IMR-90 (cell line): ENCODE measurements around the gene DHDDS. TPM values are rescaled to one million over a fixed set of nuclear protein-coding genes. Genes with fewer than 3 reads are reported as not detected.

Experiments
- ATAC-seq: fragments of 200-7000 bp; cut with Tn5 transposase; 2 replicates; pipeline ENCODE4 v1.9.1; 2020; ENCODE audit warnings: low read depth, mild to moderate bottlenecking, moderate library complexity
- BruUV-seq: library from RNA; stranded (reverse); fragments of 400-500 nt; replicated peaks from 2 replicates; lab custom pipeline; 2021; lab: Mats Ljungman, UMichigan
- CTCF ChIA-PET: fragments of 300-600 bp; formaldehyde crosslinking; extraction: SDS; loops from one replicate; lab custom pipeline; 2021; ENCODE audit warnings: antibody characterized with exemption; lab: Yijun Ruan, JAX
- POLR2A ChIA-PET: fragments of 300-600 bp; sonication (Branson Sonifier 250); formaldehyde crosslinking; loops from one replicate; lab custom pipeline; 2022; ENCODE audit warnings: antibody characterized with exemption; ENCODE audit not compliant: unreplicated experiment; lab: Charles Lee
- DNase-seq: peaks from one replicate; pipeline ENCODE4 v3.0.0; 2013
- H2AFZ ChIP-seq: replicated peaks from 2 replicates; pipeline ENCODE3; 2013; ENCODE audit warnings: low read length, mild to moderate bottlenecking; ENCODE audit not compliant: poor library complexity
- H2AK5ac ChIP-seq: 2 replicates; pipeline ENCODE4 v1.6.1; 2013; ENCODE audit warnings: low read depth, low read length, inconsistent platforms
- H2AK9ac ChIP-seq: replicated peaks from 2 replicates; pipeline ENCODE3; 2013; ENCODE audit warnings: mild to moderate bottlenecking, low read depth, low read length, moderate library complexity; ENCODE audit not compliant: poor library complexity
- H2BK120ac ChIP-seq: 2 replicates; pipeline ENCODE4 v1.6.1; 2013; ENCODE audit warnings: low read depth, low read length, inconsistent platforms
- H2BK15ac ChIP-seq: 3 replicates; pipeline ENCODE4 v1.6.1; 2013; ENCODE audit warnings: low read depth, low read length, inconsistent platforms
- H2BK20ac ChIP-seq: 2 replicates; pipeline ENCODE4 v1.6.1; 2013; ENCODE audit warnings: low read depth, mild to moderate bottlenecking, inconsistent platforms, low read length, moderate library complexity
- H2BK5ac ChIP-seq: 2 replicates; pipeline ENCODE4 v1.6.1; 2013; ENCODE audit warnings: mild to moderate bottlenecking, low read depth, low read length, inconsistent platforms; ENCODE audit not compliant: poor library complexity, severe bottlenecking
- H3K14ac ChIP-seq: replicated peaks from 2 replicates; pipeline ENCODE4 v1.6.1; 2013; ENCODE audit warnings: low read depth, low read length, inconsistent platforms
- H3K18ac ChIP-seq: 2 replicates; pipeline ENCODE4 v1.6.1; 2013; ENCODE audit warnings: low read depth, low read length, control low read depth
- H3K23ac ChIP-seq: 2 replicates; pipeline ENCODE4 v1.6.1; 2013; ENCODE audit warnings: low read depth, low read length, inconsistent platforms
- H3K27ac ChIP-seq: 2 replicates; pipeline ENCODE4 v1.5.1; 2013; ENCODE audit warnings: mild to moderate bottlenecking, control low read depth, low read length; ENCODE audit not compliant: insufficient read depth
- H3K27me3 ChIP-seq: 2 replicates; pipeline ENCODE4 v1.6.1; 2013; ENCODE audit warnings: low read length; ENCODE audit not compliant: control insufficient read depth, insufficient read depth
- H3K36me3 ChIP-seq: 2 replicates; pipeline ENCODE4 v1.6.1; 2013; ENCODE audit warnings: low read length, mixed read lengths; ENCODE audit not compliant: control insufficient read depth, insufficient read depth
- H3K4ac ChIP-seq: 2 replicates; pipeline ENCODE4 v1.6.1; 2013; ENCODE audit warnings: low read depth, low read length, inconsistent platforms
- H3K4me1 ChIP-seq: 2 replicates; pipeline ENCODE4 v1.6.1; 2013; ENCODE audit warnings: low read length, mixed read lengths; ENCODE audit not compliant: control insufficient read depth, insufficient read depth
- H3K4me2 ChIP-seq: 2 replicates; pipeline ENCODE4 v1.6.1; 2013; ENCODE audit warnings: low read depth, mild to moderate bottlenecking, control low read depth, low read length, moderate library complexity
- H3K4me3 ChIP-seq: 2 replicates; pipeline ENCODE4 v1.5.1; 2013; ENCODE audit warnings: low read depth, mild to moderate bottlenecking, control low read depth, low read length, moderate library complexity; ENCODE audit not compliant: insufficient read depth
- H3K56ac ChIP-seq: 2 replicates; pipeline ENCODE4 v1.6.1; 2013; ENCODE audit warnings: low read length, inconsistent platforms; ENCODE audit not compliant: insufficient read depth; ENCODE audit errors: extremely low read depth
- H3K79me1 ChIP-seq, 2 experiments: 2 replicates each; pipeline ENCODE4 v1.6.1; 2013; ENCODE audit warnings: low read length in 2 of 2, inconsistent platforms in 1 of 2, low read depth in 1 of 2
- H3K9ac ChIP-seq: 2 replicates; pipeline ENCODE4 v1.6.1; 2013; ENCODE audit warnings: low read depth, low read length, control low read depth
- H3K9me1 ChIP-seq: 2 replicates; pipeline ENCODE4 v1.6.1; 2013; ENCODE audit warnings: low read length, inconsistent platforms; ENCODE audit not compliant: insufficient read depth
- H3K9me3 ChIP-seq: 2 replicates; pipeline ENCODE4 v1.6.1; 2013; ENCODE audit warnings: low read length; ENCODE audit not compliant: control insufficient read depth, insufficient read depth
- H4K20me1 ChIP-seq: 2 replicates; pipeline ENCODE4 v1.6.1; 2013; ENCODE audit warnings: low read length, inconsistent platforms; ENCODE audit not compliant: insufficient read depth
- H4K5ac ChIP-seq: 2 replicates; pipeline ENCODE4 v1.6.1; 2013; ENCODE audit warnings: mild to moderate bottlenecking, low read depth, low read length, control low read depth
- H4K8ac ChIP-seq, 2 experiments: 2 replicates each; pipeline ENCODE4 v1.6.1; 2013; ENCODE audit warnings: low read depth in 2 of 2, low read length in 2 of 2, control low read depth in 1 of 2, inconsistent platforms in 1 of 2
- H4K91ac ChIP-seq: 2 replicates; pipeline ENCODE4 v1.6.1; 2013; ENCODE audit warnings: low read depth, low read length, inconsistent platforms; ENCODE audit not compliant: insufficient read depth
- CEBPB ChIP-seq: IDR thresholded peaks from 2 replicates; pipeline ENCODE4 v1.6.1; 2012; ENCODE audit warnings: low read depth, low read length, improper control_type of control experiment
- CHD1 ChIP-seq: IDR thresholded peaks from 2 replicates; pipeline ENCODE4 v1.6.1; 2012; ENCODE audit warnings: low read depth, low read length, improper control_type of control experiment
- FOS ChIP-seq: fragments of 150-350 bp; IDR thresholded peaks from 2 replicates; pipeline ENCODE4 v1.6.1; 2016; ENCODE audit warnings: low read depth, low read length
- MAFK ChIP-seq: IDR thresholded peaks from 2 replicates; pipeline ENCODE4 v1.6.1; 2012; ENCODE audit warnings: low read depth, low read length, improper control_type of control experiment
- MXI1 ChIP-seq: IDR thresholded peaks from 2 replicates; pipeline ENCODE4 v1.6.1; 2012; ENCODE audit warnings: low read depth, mild to moderate bottlenecking, low read length, moderate library complexity, borderline replicate concordance
- NFE2L2 ChIP-seq: fragments of 150-350 bp; IDR thresholded peaks from 2 replicates; pipeline ENCODE4 v1.6.1; 2016; ENCODE audit warnings: low read depth, mild to moderate bottlenecking, low read length
- POLR2A ChIP-seq: IDR thresholded peaks from 2 replicates; pipeline ENCODE4 v1.6.1; 2012; ENCODE audit warnings: mild to moderate bottlenecking, low read depth, low read length
- RFX5 ChIP-seq: IDR thresholded peaks from 2 replicates; pipeline ENCODE4 v1.8.0; 2012; ENCODE audit warnings: low read depth, mild to moderate bottlenecking, low read length, moderate library complexity
- SMC3 ChIP-seq: fragments of 150-350 bp; IDR thresholded peaks from 2 replicates; pipeline ENCODE4 v1.6.1; 2016; ENCODE audit warnings: low read depth, mild to moderate bottlenecking, antibody characterized with exemption, low read length, moderate library complexity
- WGBS, 2 experiments: methylation state at CpG; one replicate each; pipeline versions ENCODE4 v1.1.5 to v1.1.7; 2013; ENCODE audit warnings: missing lambda C conversion rate in 2 of 2; ENCODE audit not compliant: insufficient read length in 1 of 2; ENCODE audit errors: extremely low coverage in 2 of 2; 5-methylcytosine and 5-hydroxymethylcytosine counted together
- dilution Hi-C: fragments of 300-500 bp; cut with HindIII; formaldehyde crosslinking; loops from one replicate; pipeline ENCODE4 v1.14.3; 2018; ENCODE audit warnings: low sequenced_read_pairs; ENCODE audit not compliant: unreplicated experiment
- in situ Hi-C: fragments of 300-500 bp; cut with MboI; formaldehyde crosslinking; loops from 3 replicates; pipeline ENCODE4 v1.14.3; 2019; ENCODE audit warnings: low sequenced_read_pairs, inconsistent platforms, mixed read lengths
- intact Hi-C: fragments of 100-400 bp; cut with micrococcal nuclease; formaldehyde crosslinking; loops from 2 replicates; pipeline ENCODE4 v1.10.0; 2022
- polyA plus RNA-seq, 3 experiments: library from polyadenylated mRNA; depleted of rRNA; stranded (reverse); fragments of >200 nt; gene quantifications; 2 replicates each; pipeline ENCODE4 v1.2.3, GENCODE V29; 2012; ENCODE audit warnings: low replicate concordance in 1 of 3
- total RNA-seq: library from RNA; depleted of rRNA; stranded (reverse); fragments of >200 nt; gene quantifications from 2 replicates; pipeline ENCODE4 v1.2.3, GENCODE V29; 2012
- TF ChIP-seq, protein P1 (sequence below): fragments of 150-350 bp; IDR thresholded peaks from 2 replicates; pipeline ENCODE4 v1.6.1; 2017; ENCODE audit warnings: mild to moderate bottlenecking, antibody characterized with exemption, low read length, low read depth
- TF ChIP-seq, protein P2 (sequence below): conservative IDR thresholded peaks from 2 replicates; pipeline ENCODE4 v1.5.1; 2012; ENCODE audit warnings: mild to moderate bottlenecking, low read depth, low read length, improper control_type of control experiment
- TF ChIP-seq, protein P3 (sequence below): fragments of 150-350 bp; IDR thresholded peaks from 2 replicates; pipeline ENCODE4 v1.6.1; 2016; ENCODE audit warnings: low read depth, mild to moderate bottlenecking, low read length, moderate library complexity, borderline replicate concordance

Gene DHDDS
- total and polyA plus RNA-seq, 2 of the 4 experiments (the other 2 are of a cell fraction), result 49.3 to 67.7 TPM

DNA sequence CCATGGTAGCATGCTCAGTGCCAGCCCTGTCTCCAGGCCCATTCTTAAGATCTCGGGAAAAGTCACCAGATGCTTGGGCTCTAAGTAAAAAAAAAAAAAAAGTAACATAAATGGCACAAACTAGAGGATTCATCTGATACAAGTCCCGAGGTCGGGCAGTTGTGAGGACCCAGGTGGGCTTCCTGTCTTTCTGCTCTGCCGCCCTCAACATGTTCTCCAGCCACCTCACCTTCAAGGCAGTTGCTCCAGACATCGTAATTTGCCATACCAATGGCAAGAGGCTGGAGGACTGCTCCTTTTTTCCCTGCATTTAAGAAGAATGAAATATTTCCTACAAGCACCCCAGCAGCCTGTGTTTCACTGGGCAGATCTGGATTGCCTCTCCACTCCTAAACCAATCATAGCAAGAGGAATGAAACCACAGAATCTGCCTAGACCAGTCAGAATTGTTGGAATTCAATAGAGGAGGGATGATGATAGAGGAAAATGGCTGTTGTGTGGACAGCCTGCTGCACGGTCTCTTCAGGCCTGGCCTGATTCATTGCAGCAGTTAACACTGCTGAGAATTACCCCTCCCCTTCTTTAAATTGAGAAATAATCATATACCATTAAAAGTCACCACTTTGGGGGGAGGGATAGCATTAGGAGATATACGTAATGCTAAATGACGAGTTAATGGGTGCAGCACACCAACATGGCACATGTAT lies 45.5 kb downstream of the DHDDS start:
- dilution Hi-C loops (no loop called here), in situ Hi-C loops (no loop called here), intact Hi-C loops (no loop called here)
- Histone ChIP-seq H3K23ac (no peak overlapping the region), H3K36me3 (peaks cover 20% of the 10 kb centered on the region), H3K9me1 (peaks cover 3% of the 10 kb centered on the region; the same call in 1 of the 2 replicates), H3K9me3 (no peaks in the 10 kb centered on the region), H2BK120ac (no peak overlapping the region), H3K18ac (no peak overlapping the region), H3K4ac (no peak overlapping the region), H4K8ac (0 out of 4 replicates have a peak overlapping the region, but pooled peaks of 1 of the 2 experiments have one; percentile 13), H2AK9ac (no peak overlapping the region), H4K20me1 (peaks cover 20% of the 10 kb centered on the region; the same call in 1 of the 2 replicates), H3K9ac (no peak overlapping the region), H4K5ac (no peak overlapping the region), H2BK5ac (no peak overlapping the region), H2BK20ac (no peak overlapping the region), H3K14ac (no peak overlapping the region), H2BK15ac (no peak overlapping the region), H3K56ac (no peak overlapping the region), H3K79me1 (peaks cover 15 to 38% of the 10 kb centered on the region in 2 experiments), H2AFZ (no peak overlapping the region), H3K4me1 (peaks cover 4% of the 10 kb centered on the region), H2AK5ac (no peak overlapping the region), H4K91ac (no peak overlapping the region), H3K4me3 (no peak overlapping the region), H3K27me3 (no peaks in the 10 kb centered on the region), H3K27ac (no peak overlapping the region), H3K4me2 (no peak overlapping the region)
- TF ChIP-seq, protein P1, sequence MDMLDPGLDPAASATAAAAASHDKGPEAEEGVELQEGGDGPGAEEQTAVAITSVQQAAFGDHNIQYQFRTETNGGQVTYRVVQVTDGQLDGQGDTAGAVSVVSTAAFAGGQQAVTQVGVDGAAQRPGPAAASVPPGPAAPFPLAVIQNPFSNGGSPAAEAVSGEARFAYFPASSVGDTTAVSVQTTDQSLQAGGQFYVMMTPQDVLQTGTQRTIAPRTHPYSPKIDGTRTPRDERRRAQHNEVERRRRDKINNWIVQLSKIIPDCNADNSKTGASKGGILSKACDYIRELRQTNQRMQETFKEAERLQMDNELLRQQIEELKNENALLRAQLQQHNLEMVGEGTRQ, result no peak
- TF ChIP-seq, protein P2, sequence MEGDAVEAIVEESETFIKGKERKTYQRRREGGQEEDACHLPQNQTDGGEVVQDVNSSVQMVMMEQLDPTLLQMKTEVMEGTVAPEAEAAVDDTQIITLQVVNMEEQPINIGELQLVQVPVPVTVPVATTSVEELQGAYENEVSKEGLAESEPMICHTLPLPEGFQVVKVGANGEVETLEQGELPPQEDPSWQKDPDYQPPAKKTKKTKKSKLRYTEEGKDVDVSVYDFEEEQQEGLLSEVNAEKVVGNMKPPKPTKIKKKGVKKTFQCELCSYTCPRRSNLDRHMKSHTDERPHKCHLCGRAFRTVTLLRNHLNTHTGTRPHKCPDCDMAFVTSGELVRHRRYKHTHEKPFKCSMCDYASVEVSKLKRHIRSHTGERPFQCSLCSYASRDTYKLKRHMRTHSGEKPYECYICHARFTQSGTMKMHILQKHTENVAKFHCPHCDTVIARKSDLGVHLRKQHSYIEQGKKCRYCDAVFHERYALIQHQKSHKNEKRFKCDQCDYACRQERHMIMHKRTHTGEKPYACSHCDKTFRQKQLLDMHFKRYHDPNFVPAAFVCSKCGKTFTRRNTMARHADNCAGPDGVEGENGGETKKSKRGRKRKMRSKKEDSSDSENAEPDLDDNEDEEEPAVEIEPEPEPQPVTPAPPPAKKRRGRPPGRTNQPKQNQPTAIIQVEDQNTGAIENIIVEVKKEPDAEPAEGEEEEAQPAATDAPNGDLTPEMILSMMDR, result no peak
- TF ChIP-seq, protein P3, sequence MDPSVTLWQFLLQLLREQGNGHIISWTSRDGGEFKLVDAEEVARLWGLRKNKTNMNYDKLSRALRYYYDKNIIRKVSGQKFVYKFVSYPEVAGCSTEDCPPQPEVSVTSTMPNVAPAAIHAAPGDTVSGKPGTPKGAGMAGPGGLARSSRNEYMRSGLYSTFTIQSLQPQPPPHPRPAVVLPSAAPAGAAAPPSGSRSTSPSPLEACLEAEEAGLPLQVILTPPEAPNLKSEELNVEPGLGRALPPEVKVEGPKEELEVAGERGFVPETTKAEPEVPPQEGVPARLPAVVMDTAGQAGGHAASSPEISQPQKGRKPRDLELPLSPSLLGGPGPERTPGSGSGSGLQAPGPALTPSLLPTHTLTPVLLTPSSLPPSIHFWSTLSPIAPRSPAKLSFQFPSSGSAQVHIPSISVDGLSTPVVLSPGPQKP, result no peak
- TF ChIP-seq MXI1, result no peak
- TF ChIP-seq MAFK, result no peak
- TF ChIP-seq SMC3, result no peak
- no peak for TF ChIP-seq POLR2A
- no peak for TF ChIP-seq CHD1
- no peak for TF ChIP-seq RFX5
- no peak for TF ChIP-seq FOS
- no peak for TF ChIP-seq CEBPB
- TF ChIP-seq NFE2L2, result no peak
- POLR2A ChIA-PET, result no interaction called here
- no peak for ATAC-seq
- CTCF ChIA-PET, result no interaction called here
- WGBS, 2 experiments, result 63% methylated on average over 2 of the region's 8 CpGs; no CpG with 5 or more reads in 1 of the 2 experiments
- no TSS peak for BruUV-seq
- DNase-seq, result peak; percentile 19
